GM18870 (cell line): ENCODE results near the gene CEACAM4.
"Not testable (repeated sequence)": the region's sequence is repeated elsewhere in the genome, so short reads cannot be mapped to it uniquely, and the experiment has no call there.

Source experiments
- ATAC-seq: cut with Tn5 transposase; IDR thresholded peaks from one replicate; pipeline ENCODE4 v1.9.1; 2021; ENCODE audit warnings: moderate library complexity; ENCODE audit not compliant: unreplicated experiment

The CEACAM4 gene

DNA sequence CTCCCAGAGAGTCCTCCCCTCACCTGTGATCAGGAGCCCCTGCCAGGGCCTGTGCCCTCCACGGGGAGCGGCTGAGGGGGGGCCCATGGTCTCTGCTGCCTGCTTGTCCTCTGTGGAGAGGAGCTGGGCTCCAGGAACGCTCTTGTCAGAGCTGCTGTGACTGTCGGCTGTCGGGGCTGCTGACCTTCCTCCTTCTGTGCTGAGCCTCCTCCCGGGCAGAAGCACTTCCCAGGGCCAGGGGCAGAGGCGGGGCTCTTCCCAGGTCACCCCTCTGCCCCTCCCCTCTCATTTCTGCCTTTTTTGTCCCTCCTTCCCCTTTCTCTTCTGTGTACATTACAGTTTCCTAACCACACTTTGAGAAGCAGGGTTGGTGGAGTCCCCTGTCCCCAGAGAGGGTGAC, at the start of gene CEACAM4:
Gene CEACAM4, minus strand, starts transcription at position 198 of the 400 bp plus-strand sequence. Its CDS starts 111 bp downstream, at position 87.
- no peak for ATAC-seq

DNA sequence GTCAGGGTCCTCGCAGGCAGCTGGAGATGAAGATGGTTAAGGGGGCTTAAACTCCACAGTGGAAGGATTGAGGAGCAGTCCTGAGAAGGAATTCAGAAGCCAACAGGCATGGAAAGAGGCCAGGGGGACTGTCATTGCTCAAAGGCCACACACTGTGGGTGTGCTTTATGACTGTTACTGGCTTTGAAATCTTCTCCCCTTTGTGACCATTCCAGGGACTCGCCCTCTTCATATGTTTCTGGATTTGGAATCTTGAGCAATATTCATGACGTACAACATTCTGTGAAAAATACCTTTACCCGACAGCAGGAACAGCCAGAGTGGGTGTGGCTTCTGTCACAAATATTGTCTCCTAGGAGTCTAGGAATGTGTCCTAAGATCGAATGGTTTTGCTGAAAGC, 44.6 kb upstream of the CEACAM4 start:
- no peak for ATAC-seq

DNA sequence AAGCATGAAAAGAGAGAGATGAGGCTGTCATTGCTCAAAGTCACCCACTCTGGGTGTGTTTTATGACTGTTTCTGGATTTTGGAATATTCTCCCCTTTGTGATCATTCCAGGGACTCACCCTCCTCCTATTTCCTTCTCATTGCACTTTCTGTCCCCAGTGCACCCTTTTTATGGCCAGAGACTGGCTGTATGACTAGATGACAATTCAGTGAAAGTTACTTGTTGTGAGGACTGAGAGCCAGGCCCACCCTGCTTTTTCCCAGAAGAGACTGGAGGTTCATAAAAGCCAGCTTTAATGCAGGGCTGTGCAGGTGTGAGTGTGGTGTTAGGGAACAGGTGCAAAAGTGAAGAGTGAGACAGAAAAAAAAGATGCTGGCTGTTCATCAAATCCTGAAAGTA, 43.9 kb upstream of the CEACAM4 start:
- no peak for ATAC-seq

DNA sequence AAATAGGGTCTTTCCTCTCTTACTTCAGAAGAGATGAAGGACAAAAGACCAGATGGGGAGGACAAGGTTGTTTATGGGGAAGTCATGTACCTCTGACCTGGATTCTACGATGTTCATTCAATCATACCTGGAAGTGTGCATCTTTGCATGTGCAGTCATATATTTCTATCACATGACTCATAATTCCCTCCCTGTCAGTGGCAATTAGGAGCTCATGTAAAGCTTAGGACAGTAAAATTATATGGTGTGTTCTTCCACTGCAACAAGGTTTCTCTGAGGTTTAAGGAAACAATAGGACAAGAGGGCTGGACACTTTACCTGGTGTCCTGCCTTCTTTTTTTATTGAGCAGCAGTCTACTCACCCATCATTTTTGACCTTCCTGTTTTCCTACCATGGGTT, 41.4 kb upstream of the CEACAM4 start:
- no peak for ATAC-seq

DNA sequence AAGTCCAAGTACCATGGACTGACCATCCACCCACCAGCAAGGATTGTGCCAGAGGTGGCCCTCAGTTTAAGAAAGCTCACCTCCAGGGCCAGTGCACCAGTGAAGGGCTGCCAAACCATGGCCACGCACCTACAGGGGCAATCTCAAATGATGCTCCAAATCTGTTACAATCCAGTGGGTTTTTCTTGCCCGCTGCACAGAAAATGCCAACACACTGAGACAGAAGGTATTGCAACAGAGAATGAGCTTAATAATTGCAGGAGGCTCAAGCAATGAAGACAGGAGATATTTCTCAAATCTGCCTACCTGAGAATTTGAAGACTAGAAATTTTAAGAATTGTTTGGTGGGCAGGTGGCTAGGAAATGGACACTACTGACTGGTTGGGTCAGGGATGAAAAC, 39.2 kb upstream of the CEACAM4 start:
- ATAC-seq = no peak

DNA sequence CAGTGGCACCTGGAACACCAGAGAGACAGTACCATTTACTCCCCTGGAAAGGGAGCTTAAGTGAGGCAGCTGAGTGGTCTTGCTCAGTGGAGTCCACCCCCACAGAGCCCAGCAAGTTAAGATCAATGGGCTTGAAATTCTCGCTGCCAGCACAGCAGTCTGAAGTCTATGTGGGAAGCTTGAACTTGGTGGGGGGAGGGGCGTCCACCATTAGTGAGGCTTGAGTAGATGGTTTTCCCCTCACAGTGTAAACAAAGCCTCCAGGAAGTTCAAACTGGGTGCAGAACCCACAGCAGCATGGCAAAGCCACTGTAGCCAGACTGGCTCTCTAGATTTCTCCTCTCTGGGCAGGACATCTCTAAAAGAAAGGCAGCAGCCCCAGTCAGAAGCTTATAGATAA, 30.3 kb upstream of the CEACAM4 start:
- ATAC-seq = no peak

DNA sequence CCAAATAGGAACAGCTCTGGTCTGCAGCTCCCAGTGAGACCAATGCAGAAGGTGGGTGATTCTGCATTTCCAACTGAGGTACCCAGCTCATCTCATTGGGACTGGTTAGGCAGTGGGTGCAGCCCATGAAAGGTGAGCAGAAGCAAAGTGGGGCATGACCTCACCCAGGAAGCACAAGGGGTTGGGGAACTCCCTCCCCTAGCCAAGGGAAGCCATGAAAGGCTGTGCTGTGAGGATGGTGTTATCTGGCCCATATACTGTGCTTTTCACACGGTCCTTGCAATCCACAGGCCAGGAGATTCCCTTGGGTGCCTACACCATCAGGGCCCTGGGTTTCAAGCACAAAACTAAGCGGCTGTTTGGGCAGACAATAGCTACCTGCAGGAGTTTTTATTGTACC, 29.9 kb upstream of the CEACAM4 start:
- ATAC-seq = not testable (repeated sequence)

DNA sequence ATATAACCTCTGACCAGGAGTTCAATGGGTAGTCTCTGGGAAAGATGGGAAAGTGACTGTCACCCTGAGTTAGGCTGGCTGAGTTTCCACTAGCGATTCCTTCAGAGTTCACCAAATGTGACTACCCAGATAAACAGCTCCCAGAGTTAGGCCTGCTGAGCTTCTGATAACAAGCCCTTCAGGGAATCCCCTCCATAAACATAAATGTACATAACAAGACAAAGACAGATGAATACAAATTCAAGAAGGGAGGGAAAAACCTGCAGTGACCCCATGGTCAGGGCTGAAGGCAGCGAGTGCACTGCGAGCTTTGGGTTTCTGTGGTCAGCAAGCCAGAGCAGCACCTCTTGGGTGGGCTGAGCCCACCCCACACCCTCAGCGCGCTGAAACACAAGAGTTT, 25.4 kb upstream of the CEACAM4 start:
- ATAC-seq = no peak

DNA sequence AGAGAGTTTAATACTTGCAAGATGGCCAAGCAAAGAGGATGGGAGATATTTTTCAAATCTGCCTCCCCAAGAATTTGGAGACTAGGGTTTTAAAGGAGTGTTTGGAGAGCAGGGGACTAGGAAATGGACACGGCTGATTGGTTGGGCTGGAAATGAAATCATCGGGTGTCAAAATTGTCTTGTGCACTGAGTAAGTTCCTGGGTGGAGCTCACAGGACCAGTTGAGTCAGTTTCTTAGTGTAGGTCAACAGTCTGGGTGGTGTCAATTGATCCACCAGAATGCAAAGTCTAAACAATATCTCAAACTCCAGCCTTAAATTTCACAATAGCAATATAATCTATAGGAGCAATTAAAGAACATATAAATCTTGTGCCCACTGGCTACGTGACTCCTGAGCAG, 23.0 kb upstream of the CEACAM4 start:
- ATAC-seq = no peak

DNA sequence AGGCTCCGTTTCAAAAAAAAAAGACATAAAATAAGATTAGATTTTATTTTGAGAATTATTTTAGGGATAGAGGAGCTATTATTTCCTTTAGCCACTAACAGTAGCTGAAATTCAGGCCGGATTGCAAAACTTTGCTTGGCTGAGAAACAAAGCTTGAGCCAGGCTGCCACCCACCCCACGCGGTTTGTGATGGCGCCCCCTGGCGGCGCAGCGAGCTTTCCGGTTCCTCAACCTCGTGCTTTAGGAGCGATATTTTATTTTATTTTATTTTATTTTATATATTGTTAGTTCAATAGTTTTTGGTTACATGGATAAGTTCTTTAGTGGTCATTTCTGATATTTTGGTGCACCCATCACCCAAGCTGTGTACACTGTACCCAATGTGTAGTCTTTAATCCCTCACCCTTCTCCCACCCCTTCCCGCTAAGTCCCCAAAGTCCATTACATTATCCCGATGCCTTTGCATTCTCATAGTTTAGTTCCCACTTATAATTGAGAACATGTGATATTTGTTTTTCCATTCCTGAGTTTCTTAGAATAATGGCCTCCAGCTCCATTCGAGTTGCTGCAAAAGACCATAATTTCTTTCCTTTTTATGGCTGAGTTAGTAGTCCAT, 19.8 kb upstream of the CEACAM4 start:
- ATAC-seq = no peak

DNA sequence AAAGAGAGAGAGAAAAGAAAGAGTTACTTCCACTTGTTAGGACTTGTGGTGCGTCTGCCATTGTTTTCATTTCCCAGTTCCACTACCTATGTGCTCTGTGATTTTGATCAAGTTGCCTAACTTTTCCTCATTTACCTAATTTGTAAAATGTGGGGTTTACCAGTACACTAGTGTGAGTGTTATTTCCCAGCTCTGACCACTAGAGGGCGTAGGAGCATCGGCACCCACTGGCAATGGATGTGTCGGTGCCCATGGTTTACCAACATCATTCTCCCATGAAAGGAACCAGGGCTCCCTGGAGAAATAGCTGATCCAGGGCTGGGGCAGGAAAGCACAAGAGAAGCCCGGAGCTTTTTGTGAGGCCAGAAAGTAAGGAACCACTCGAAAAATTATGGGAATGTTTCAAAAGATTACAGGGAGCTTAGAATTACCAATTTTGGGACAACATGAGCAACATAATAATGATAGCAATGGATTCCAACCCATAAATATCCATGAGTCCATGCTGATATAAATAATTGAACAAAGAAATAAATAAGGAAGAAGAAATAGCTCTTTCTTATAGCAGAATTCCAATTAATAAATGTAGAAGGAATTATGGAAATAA, 15.1 kb upstream of the CEACAM4 start:
- ATAC-seq = no peak

DNA sequence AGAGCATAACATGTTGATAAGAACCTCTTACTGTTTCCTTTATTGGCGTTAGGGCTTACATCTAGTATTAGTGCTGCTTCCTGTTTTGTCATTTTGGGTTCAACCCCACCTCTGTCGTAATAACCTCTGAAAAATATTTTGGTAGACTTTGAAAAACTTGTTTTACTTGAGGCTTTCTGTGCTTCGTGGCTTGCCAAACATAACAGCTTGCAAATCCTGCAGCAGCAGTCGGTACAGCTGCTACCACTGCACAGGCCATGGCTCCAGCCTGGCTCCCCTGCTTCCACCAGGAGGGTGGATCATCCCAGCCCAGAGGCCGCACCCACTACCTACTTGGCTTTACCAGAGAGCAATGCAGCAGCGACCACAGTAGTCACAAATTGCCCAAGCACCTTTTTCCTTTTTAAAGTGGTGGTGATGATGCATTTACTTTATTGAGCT, 11.8 kb upstream of the CEACAM4 start:
- ATAC-seq = no peak

DNA sequence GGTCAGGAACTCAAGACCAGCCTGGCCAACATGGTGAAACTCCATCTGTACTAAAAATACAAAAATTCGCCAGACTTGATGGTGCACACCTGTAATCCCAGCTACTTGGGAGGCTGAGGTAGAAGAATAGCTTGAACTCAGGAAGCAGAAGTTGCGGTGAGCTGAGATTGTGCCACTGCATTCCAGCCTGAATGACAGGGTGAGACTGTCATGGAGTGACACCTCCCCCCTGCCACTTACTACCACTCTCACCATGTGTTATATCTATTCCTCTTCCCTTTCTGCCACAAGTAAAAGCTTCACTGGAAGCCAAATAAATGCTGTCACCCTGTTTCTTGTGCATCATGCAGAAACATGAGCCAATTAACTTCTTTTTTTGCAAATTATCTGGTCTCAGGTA, 10.6 kb upstream of the CEACAM4 start:
- ATAC-seq = no peak

DNA sequence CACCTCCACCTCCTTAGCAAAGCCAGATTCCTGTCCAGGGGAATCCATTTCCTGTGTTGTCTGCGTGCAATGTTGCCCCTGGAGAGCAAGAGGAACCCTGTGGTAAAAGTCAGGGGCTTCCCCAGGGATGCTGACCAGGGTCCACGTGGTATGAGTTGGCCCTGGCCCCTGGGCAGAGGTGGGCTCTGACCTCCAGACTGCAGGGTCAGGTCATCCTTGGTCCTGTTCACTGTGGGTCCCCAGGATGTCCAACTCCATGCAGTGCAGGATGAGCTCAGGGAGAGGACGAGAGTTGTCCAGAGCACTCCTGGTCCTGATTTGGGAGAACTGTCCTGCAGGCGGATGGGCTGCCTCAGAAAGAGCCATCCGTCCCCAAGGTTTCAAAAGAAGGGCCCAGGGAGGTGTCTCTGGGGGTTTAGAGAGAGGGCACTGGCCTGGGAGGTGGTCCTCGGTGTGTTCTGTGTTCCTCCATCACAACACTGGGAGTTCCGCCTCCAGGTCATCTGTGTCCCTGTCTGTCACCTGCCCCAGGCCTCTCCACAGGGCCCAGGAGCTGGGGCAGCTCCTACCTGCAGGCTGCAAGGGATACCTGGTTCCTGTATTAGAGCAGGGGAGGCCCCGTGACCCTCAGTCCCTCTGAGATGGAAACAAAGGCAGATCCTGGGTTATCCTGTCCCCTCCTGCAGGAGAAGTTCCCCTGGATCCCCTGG, 1.2 kb upstream of the CEACAM4 start:
- ATAC-seq = no peak

DNA sequence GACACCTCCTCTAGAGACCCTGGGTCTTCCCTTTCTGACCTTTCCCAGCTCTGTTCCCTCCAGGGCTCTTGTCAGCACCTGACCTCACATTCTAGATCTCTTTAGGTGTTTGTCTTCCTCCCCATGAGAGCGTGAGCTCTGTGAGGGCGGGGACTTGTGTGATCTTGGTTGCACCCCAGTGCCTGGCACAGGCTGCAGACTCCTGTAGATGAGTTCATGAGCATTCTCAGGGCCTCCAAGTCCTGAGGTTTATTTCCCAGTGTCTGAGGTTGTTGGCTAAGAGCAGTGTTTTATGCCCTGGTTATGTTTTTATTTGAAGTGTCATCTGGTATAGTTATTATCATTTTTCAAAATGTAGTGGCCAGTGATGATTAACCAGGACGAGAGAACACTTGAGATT, 596 bp downstream of the CEACAM4 start:
- ATAC-seq = no peak

DNA sequence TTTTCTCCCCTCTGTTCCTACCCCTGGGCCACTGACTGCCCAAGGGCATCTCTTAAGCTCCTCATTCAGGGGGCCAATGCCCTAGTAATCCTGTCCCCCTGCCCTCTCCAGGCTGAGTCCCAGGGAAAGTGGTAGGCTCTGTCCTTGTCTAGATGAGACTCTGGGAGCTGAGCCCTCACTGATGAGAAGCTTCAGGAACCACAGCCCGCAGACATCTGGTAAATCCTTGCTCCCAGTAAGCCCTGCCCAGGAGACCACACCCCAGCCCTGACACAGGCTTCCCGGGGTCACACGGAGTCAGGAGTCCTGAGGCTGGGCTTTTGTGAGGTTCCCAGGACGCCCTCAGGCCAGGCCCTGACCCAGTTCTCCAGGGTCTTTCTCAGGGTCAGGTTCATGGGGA, 1.9 kb downstream of the CEACAM4 start:
- ATAC-seq = no peak

DNA sequence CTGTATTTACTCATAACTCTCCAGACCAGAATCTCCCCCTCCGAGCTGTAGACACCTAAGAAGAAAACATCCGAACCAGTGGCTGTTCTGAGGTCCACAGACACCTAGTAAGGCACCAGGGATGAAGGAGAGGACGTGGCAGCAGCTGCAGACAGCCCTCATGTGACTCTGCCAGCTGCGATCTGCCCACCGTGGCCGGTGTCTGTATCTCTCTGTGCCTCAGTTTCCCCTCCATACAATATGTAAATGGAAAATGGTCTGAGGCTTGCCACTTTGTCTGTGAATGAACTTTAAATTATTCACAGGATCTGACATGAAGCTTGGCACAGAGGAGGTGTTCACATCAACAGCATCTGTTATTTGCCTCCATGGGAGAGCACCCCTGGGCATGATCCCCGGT, 2.4 kb downstream of the CEACAM4 start:
- ATAC-seq = no peak

DNA sequence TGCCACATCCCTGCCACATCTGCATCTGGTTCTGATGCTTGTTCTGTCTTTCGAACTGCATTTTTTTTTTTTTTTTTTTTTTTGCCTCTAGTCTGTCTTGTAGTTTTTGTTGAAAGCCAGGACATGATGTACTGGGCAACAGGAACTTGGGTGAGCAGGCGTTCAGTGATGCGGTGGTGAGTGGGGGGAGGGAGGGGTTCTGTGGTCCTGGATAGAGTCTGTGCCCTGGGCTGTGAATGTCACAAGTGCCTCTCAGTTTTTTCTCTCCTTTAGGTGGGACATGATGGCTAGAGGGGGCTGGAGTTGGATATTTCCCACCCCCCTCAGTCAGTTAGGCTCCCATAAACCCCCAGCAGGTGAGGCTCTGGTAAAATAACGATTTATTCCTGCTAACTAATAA, 3.5 kb downstream of the CEACAM4 start:
- no peak for ATAC-seq

DNA sequence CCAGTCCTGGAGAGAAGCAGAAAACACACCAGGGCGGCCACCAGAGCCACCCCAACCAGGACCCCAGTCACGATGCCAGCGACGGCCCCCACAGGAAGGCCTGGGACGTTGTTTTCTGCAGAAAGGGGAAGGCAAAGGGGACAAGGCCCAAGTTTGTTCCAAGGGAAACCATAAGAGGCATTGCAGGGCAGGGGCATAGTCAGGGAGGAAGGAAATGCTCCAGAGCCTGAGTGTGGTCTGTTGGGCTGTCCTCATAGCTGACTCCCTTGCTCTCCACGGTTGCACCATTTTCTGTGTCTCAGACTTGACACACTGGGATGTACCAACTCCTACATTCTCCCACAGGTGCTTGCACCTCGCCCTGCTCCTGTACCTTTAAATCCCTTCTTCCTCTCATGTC, 5.2 kb downstream of the CEACAM4 start:
- ATAC-seq = no peak

DNA sequence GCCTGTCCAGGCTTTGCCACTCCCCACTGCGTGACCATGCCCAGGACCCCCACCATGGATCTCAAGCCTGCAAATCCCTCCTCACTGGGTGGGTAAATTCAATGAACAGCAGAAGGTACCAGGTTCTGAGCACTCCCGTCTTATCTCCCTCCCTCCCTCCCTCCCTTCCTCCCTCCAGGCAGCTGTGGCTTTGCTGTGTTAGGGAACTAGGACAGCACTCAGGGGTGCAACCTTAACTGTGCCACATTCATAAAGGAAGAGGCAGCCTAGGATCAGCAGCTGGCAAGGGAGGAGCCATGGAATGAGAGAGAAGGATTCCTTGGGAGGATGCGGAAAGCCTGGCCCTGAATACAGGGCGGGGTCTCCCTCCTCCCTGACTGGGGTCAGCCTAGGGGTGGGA, 5.6 kb downstream of the CEACAM4 start:
- no peak for ATAC-seq

DNA sequence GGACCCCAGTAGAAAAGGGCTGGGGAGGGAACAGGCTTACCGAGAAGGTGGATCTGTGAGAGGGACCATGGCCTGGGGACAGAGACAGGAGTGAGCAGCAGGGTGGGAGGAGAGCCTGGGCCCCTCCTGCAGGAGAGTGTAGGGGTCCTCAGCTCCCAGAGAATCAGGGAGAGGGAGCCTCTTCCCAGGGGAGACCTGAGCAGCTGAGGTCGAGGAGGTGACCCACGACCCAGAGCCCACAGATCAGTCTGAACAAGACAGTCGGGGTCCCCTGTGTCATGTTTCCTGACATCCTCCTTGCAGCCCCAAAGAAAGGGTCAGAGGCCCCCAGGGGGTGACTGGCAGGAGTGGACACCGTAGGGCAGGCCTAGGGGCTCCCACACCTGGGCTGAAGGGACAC, 6.7 kb downstream of the CEACAM4 start:
- ATAC-seq = no peak

DNA sequence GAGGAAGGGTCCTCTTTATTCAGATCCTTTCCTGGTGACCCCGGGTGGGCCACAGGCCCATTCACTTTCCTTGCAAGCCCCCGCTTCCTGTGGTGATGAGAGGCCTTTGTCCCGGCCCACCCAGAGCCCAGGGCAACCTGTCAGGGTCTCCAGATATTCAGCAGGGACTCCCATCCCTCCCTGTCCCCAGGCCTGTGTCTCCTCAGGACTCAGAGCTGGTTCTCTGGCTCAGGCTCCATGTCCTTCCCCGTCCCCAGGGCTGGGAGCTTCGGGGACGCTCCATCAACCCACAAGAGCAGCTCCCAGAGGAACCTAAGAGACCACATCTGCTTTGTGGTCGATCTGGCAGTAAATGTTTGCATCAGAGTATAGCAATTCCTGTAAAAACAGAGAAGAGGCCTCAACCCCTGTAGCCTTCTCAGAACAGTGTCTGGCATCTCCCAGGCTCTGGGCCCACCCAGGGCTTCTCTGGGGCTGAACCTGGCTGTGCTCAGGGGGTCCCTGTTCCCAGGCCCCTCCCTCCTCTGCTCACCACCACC, 7.8 kb downstream of the CEACAM4 start:
- ATAC-seq = no peak
